Lung (tissue), 12 donors: ENCODE measurements around the gene ALDH5A1. TPM values are rescaled to one million over a fixed set of nuclear protein-coding genes. Genes with fewer than 3 reads are reported as not detected.

Experiments
- ATAC-seq: fragments of 200-7000 bp; cut with Tn5 transposase; one replicate; pipeline ENCODE4 v1.9.1; 2020; ENCODE audit warnings: moderate number of reproducible peaks; ENCODE audit not compliant: insufficient read depth, low FRiP score
- DNase-seq, 3 donors: peaks; one replicate each; pipeline ENCODE4 v3.0.0-alpha.2; 2013 to 2017
- H3K27ac ChIP-seq, 2 donors: one replicate each; pipeline ENCODE4 v1.5.1; 2013; ENCODE audit warnings: mild to moderate bottlenecking in 2 of 2, moderate library complexity in 2 of 2, control low read depth in 1 of 2, inconsistent platforms in 1 of 2, low read depth in 1 of 2, low read length in 1 of 2
- H3K27me3 ChIP-seq, 3 donors: one replicate each; pipeline ENCODE4 v1.5.1; 2013; ENCODE audit warnings: low read length in 2 of 3; ENCODE audit not compliant: control insufficient read depth in 3 of 3, insufficient read depth in 3 of 3
- H3K36me3 ChIP-seq, 4 donors: one replicate each; pipeline ENCODE4 v1.5.1; 2013; ENCODE audit warnings: low read length in 4 of 4, mild to moderate bottlenecking in 1 of 4, moderate library complexity in 1 of 4; ENCODE audit not compliant: control insufficient read depth in 4 of 4, insufficient read depth in 4 of 4
- H3K4me1 ChIP-seq, 5 donors: one replicate each; pipeline ENCODE4 v1.5.1; 2013; ENCODE audit warnings: low read length in 5 of 5, mild to moderate bottlenecking in 2 of 5, moderate library complexity in 1 of 5; ENCODE audit not compliant: control insufficient read depth in 5 of 5, insufficient read depth in 5 of 5
- H3K4me3 ChIP-seq: one replicate; pipeline ENCODE4 v1.5.1; 2013; ENCODE audit warnings: mild to moderate bottlenecking, control low read depth, moderate library complexity
- H3K9ac ChIP-seq, 2 donors: one replicate each; pipeline ENCODE4 v1.5.1; 2013; ENCODE audit warnings: low read length in 2 of 2, control low read depth in 1 of 2; ENCODE audit not compliant: insufficient read depth in 1 of 2
- H3K9me3 ChIP-seq, 4 donors: one replicate each; pipeline ENCODE4 v1.5.1; 2013; ENCODE audit warnings: low read length in 3 of 4, mild to moderate bottlenecking in 1 of 4, moderate library complexity in 1 of 4; ENCODE audit not compliant: control insufficient read depth in 4 of 4, insufficient read depth in 3 of 4
- CTCF ChIP-seq: IDR thresholded peaks from 2 replicates; pipeline ENCODE4 v1.5.1; 2012; ENCODE audit warnings: mild to moderate bottlenecking; ENCODE audit errors: control extremely low read depth, extremely low read depth
- WGBS, 2 donors: extraction: QIAGEN DNeasy Blood & Tissue Kit; methylation state at CpG; one replicate each; pipeline ENCODE4 v1.1.7; 2013; 5-methylcytosine and 5-hydroxymethylcytosine counted together
- polyA plus RNA-seq, 2 donors: library from polyadenylated mRNA; stranded (reverse); fragments of 200-250 nt; gene quantifications; one replicate each; pipeline ENCODE4 v1.2.1, GENCODE V29; 2013
- total RNA-seq, 2 donors: library from RNA; depleted of rRNA in 1 of 2; stranded (reverse); fragments of >200 nt in 1 of 2; gene quantifications; one replicate each; pipeline ENCODE4 v1.2.1, GENCODE V29; 2014 to 2021
- donor health status: control.
- donor health status: control.
- donor health status: Bipolar disorder and iron deficiency.
- donor health status: healthy.
- donor health status: DM: yes; HTN: yes; CAD: no.

ALDH5A1 gene
- total and polyA plus RNA-seq, 4 donors = 3.1 to 12.8 (median 9.5) TPM

- ATAC-seq = no peak
- no peaks in the 10 kb centered on the region for H3K36me3 ChIP-seq
- H3K4me1 ChIP-seq = no peaks in the 10 kb centered on the region
- no peak for TF ChIP-seq CTCF
- 69 to 72% methylated on average over 4 of the region's 4 CpGs for WGBS, 2 donors
- no peak overlapping the region for H3K9ac ChIP-seq
- no peak overlapping the region for H3K4me3 ChIP-seq
- DNase-seq = no peak
- no peaks in the 10 kb centered on the region for H3K27me3 ChIP-seq
- no peaks in the 10 kb centered on the region for H3K9me3 ChIP-seq
- no peak overlapping the region for H3K27ac ChIP-seq
These were observed 80.0 kb downstream of the ALDH5A1 start for GRCh38 chr6:24574809-24575208.

- DNase-seq (no peak), ATAC-seq (no peak)
- WGBS, 2 donors = 91 to 93% methylated on average over 6 of the region's 6 CpGs
- Histone ChIP-seq H3K27me3 (no peaks in the 10 kb centered on the region), H3K9me3 (no peaks in the 10 kb centered on the region), H3K4me3 (no peak overlapping the region), H3K4me1 (no peaks in the 10 kb centered on the region), H3K27ac (no peak overlapping the region), H3K9ac (no peak overlapping the region), H3K36me3 (no peaks in the 10 kb centered on the region)
- no peak for TF ChIP-seq CTCF
These were observed 81.7 kb downstream of the ALDH5A1 start for GRCh38 chr6:24576447-24576846.

DNA sequence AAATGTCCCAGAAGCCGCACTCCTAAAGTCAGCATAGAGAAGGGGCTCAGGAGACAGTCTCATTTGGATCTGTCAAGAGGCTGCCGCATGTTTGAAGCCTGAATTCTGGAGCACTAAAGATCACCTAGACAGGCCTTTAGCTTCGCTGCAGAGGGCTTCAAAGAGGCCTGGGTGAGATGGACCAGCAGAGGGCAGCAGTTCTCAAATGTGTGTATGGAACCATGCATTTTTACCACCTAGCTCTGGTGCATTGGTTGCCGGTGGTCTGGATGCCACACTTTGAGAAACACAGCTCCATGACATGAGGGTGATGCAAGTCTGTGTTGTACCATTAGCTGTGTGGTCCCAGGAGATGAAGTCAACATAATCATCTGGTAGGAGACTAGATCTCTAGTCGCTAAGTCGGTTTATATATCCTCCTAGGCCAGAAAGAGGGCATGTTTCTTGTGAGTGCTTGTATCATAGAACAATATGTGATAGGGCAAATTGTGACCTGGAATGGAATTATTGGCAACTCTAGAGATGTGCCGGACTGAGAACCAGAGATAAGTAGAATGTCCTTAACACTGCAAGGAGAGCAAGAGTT, 86.4 kb downstream of the ALDH5A1 start:
- 58 to 60% methylated on average over 7 of the region's 7 CpGs for WGBS, 2 donors
- Histone ChIP-seq H3K27me3 (no peaks in the 10 kb centered on the region), H3K9ac (no peak overlapping the region), H3K9me3 (no peaks in the 10 kb centered on the region), H3K4me3 (no peak overlapping the region), H3K36me3 (no peaks in the 10 kb centered on the region), H3K27ac (no peak overlapping the region), H3K4me1 (peaks cover 0 to 13% (median 0%) of the 10 kb centered on the region in 5 donors)
- peak; percentile 71 for TF ChIP-seq CTCF
- DNase-seq = peak; percentile 68 to 75 (median 70)
- ATAC-seq = peak; percentile 59
